Fibroblast of villous mesenchyme (primary cell): ENCODE results near the gene AKAP6. TPM values are rescaled to one million over a fixed set of nuclear protein-coding genes. Genes with fewer than 3 reads are reported as not detected.

Experiments
- DNase-seq: peaks from one replicate; pipeline ENCODE4 v3.0.0-alpha.2; 2010; ENCODE audit warnings: low read depth
- H3K4me3 ChIP-seq: 2 replicates; pipeline ENCODE4 v1.5.1; 2011; ENCODE audit warnings: low read depth, mild to moderate bottlenecking, low read length
- CTCF ChIP-seq: IDR thresholded peaks from 2 replicates; pipeline ENCODE4 v1.5.1; 2012; ENCODE audit warnings: low read depth, mild to moderate bottlenecking, low read length; ENCODE audit not compliant: insufficient read depth
- total RNA-seq: library from RNA; depleted of rRNA; stranded (reverse); fragments of >200 nt; gene quantifications from 2 replicates; pipeline ENCODE4 v1.2.3, GENCODE V29; 2012

AKAP6 gene
- total RNA-seq, 1 donor: 3.9 TPM

- DNase-seq: no peak
- no peak for TF ChIP-seq CTCF
- H3K4me3 ChIP-seq: no peak overlapping the region
These were observed 23.5 kb downstream of the AKAP6 start for GRCh38 chr14:32352631-32353030.

- DNase-seq: no peak
- no peak overlapping the region for H3K4me3 ChIP-seq
- no peak for TF ChIP-seq CTCF
These were observed 25.6 kb downstream of the AKAP6 start for GRCh38 chr14:32354716-32355115.

- no peak overlapping the region for H3K4me3 ChIP-seq
- no peak for DNase-seq
- TF ChIP-seq CTCF: no peak
These were observed 29.7 kb downstream of the AKAP6 start for GRCh38 chr14:32358781-32359180.

GRCh38 chr14:32361674-32362073, 32.6 kb downstream of the AKAP6 start:
- H3K4me3 ChIP-seq: no peak overlapping the region
- no peak for DNase-seq
- TF ChIP-seq CTCF: no peak

GRCh38 chr14:32363761-32364160, 34.7 kb downstream of the AKAP6 start:
- DNase-seq: no peak
- TF ChIP-seq CTCF: no peak
- H3K4me3 ChIP-seq: no peak overlapping the region

GRCh38 chr14:32364941-32365340, 35.8 kb downstream of the AKAP6 start:
- no peak for DNase-seq
- no peak for TF ChIP-seq CTCF
- H3K4me3 ChIP-seq: no peak overlapping the region

GRCh38 chr14:32366256-32366879, 37.3 kb downstream of the AKAP6 start:
- DNase-seq: no peak
- no peak overlapping the region for H3K4me3 ChIP-seq
- no peak for TF ChIP-seq CTCF
